Lung (tissue), 12 donors: ENCODE results near the gene GIPC2. TPM values are rescaled to one million over a fixed set of nuclear protein-coding genes. Genes with fewer than 3 reads are reported as not detected.
A peak's percentile ranks its signal among the peaks of the same experiment; 100 is the strongest.

ENCODE experiments used
- ATAC-seq: fragments of 200-7000 bp; cut with Tn5 transposase; one replicate; pipeline ENCODE4 v1.9.1; 2020; ENCODE audit warnings: moderate number of reproducible peaks; ENCODE audit not compliant: insufficient read depth, low FRiP score
- DNase-seq, 3 donors: peaks; one replicate each; pipeline ENCODE4 v3.0.0-alpha.2; 2013 to 2017
- H3K27ac ChIP-seq, 2 donors: one replicate each; pipeline ENCODE4 v1.5.1; 2013; ENCODE audit warnings: mild to moderate bottlenecking in 2 of 2, moderate library complexity in 2 of 2, control low read depth in 1 of 2, inconsistent platforms in 1 of 2, low read depth in 1 of 2, low read length in 1 of 2
- H3K27me3 ChIP-seq, 3 donors: one replicate each; pipeline ENCODE4 v1.5.1; 2013; ENCODE audit warnings: low read length in 2 of 3; ENCODE audit not compliant: control insufficient read depth in 3 of 3, insufficient read depth in 3 of 3
- H3K36me3 ChIP-seq, 4 donors: one replicate each; pipeline ENCODE4 v1.5.1; 2013; ENCODE audit warnings: low read length in 4 of 4, mild to moderate bottlenecking in 1 of 4, moderate library complexity in 1 of 4; ENCODE audit not compliant: control insufficient read depth in 4 of 4, insufficient read depth in 4 of 4
- H3K4me1 ChIP-seq, 5 donors: one replicate each; pipeline ENCODE4 v1.5.1; 2013; ENCODE audit warnings: low read length in 5 of 5, mild to moderate bottlenecking in 2 of 5, moderate library complexity in 1 of 5; ENCODE audit not compliant: control insufficient read depth in 5 of 5, insufficient read depth in 5 of 5
- H3K4me3 ChIP-seq: one replicate; pipeline ENCODE4 v1.5.1; 2013; ENCODE audit warnings: mild to moderate bottlenecking, control low read depth, moderate library complexity
- H3K9ac ChIP-seq, 2 donors: one replicate each; pipeline ENCODE4 v1.5.1; 2013; ENCODE audit warnings: low read length in 2 of 2, control low read depth in 1 of 2; ENCODE audit not compliant: insufficient read depth in 1 of 2
- H3K9me3 ChIP-seq, 4 donors: one replicate each; pipeline ENCODE4 v1.5.1; 2013; ENCODE audit warnings: low read length in 3 of 4, mild to moderate bottlenecking in 1 of 4, moderate library complexity in 1 of 4; ENCODE audit not compliant: control insufficient read depth in 4 of 4, insufficient read depth in 3 of 4
- WGBS, 2 donors: extraction: QIAGEN DNeasy Blood & Tissue Kit; methylation state at CpG; one replicate each; pipeline ENCODE4 v1.1.7; 2013; 5-methylcytosine and 5-hydroxymethylcytosine counted together
- polyA plus RNA-seq, 2 donors: library from polyadenylated mRNA; stranded (reverse); fragments of 200-250 nt; gene quantifications; one replicate each; pipeline ENCODE4 v1.2.1, GENCODE V29; 2013
- total RNA-seq, 2 donors: library from RNA; depleted of rRNA in 1 of 2; stranded (reverse); fragments of >200 nt in 1 of 2; gene quantifications; one replicate each; pipeline ENCODE4 v1.2.1, GENCODE V29; 2014 to 2021
- TF ChIP-seq, protein P1 (sequence below): IDR thresholded peaks from 2 replicates; pipeline ENCODE4 v1.5.1; 2012; ENCODE audit warnings: mild to moderate bottlenecking; ENCODE audit errors: control extremely low read depth, extremely low read depth
- donor health status: control.
- donor health status: control.
- donor health status: Bipolar disorder and iron deficiency.
- donor health status: healthy.
- donor health status: DM: yes; HTN: yes; CAD: no.

Gene GIPC2
- total and polyA plus RNA-seq, 4 donors, result 0.94 to 2.5 (median 1.8) TPM

DNA sequence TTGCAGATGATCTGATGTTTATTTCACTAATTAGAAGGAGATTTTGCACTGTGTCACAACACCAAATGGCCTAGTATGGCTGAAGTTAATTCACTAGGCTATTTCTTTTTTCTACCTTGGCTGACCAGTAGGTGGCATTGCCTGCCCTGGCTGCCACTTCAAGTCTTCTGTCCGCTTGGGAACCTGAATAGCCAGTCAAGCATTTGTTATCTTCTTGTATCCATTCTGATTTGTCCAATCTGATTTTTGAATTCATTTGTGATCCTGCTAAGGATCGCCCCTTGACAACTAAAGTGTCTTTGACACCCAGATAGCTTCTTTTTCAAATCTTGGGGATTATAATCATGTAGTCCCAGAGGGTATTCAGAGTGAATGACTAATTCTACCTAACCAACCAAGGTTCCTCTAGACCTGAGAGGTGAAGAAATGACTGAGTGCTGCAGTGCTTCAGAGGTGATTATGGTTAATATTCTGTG, 99.4 kb downstream of the GIPC2 start:
- no peak overlapping the region for H3K9ac ChIP-seq
- H3K27me3 ChIP-seq, result no peaks in the 10 kb centered on the region
- DNase-seq (peak; percentile 55 to 80 (median 64)), ATAC-seq (peak; percentile 65)
- H3K4me3 ChIP-seq, result no peak overlapping the region
- H3K9me3 ChIP-seq, result no peaks in the 10 kb centered on the region
- WGBS, 2 donors, result 12 to 23% methylated on average over 2 of the region's 2 CpGs
- H3K27ac ChIP-seq, result no peak overlapping the region
- TF ChIP-seq, protein P1, sequence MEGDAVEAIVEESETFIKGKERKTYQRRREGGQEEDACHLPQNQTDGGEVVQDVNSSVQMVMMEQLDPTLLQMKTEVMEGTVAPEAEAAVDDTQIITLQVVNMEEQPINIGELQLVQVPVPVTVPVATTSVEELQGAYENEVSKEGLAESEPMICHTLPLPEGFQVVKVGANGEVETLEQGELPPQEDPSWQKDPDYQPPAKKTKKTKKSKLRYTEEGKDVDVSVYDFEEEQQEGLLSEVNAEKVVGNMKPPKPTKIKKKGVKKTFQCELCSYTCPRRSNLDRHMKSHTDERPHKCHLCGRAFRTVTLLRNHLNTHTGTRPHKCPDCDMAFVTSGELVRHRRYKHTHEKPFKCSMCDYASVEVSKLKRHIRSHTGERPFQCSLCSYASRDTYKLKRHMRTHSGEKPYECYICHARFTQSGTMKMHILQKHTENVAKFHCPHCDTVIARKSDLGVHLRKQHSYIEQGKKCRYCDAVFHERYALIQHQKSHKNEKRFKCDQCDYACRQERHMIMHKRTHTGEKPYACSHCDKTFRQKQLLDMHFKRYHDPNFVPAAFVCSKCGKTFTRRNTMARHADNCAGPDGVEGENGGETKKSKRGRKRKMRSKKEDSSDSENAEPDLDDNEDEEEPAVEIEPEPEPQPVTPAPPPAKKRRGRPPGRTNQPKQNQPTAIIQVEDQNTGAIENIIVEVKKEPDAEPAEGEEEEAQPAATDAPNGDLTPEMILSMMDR, result peak; percentile 63
- no peaks in the 10 kb centered on the region for H3K36me3 ChIP-seq
- no peaks in the 10 kb centered on the region for H3K4me1 ChIP-seq

DNA sequence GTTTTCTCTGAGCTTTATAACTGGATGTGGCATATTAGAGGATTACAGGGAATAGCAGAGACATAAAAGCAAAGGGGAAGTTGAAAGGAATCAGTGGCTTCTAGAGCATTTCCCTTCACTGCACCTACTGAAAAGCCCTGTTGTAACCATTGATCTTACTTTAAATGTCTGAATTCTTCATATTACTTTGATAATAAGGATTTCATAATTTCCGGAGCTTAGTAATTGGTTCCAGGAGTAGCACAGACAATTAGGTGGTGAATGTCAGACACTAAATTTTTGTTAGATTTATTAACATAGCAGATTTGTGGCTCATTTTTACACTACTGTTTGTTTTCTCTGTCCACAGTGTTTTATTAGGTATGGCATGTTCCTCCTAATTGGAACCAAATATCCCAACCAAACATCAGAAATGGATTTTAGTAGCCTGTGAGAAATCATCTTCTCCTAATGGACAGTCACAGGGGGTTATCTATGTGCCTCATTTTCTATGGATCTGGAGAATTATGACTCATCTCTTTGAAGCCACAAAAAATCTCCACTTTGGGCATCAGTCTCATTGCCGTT, 100.5 kb downstream of the GIPC2 start:
- Histone ChIP-seq H3K9ac (no peak overlapping the region), H3K36me3 (no peaks in the 10 kb centered on the region), H3K27me3 (no peaks in the 10 kb centered on the region), H3K4me3 (no peak overlapping the region), H3K27ac (no peak overlapping the region), H3K4me1 (no peaks in the 10 kb centered on the region), H3K9me3 (no peaks in the 10 kb centered on the region)
- TF ChIP-seq, protein P1, result no peak
- DNase-seq (no peak), ATAC-seq (no peak)
- 72 to 91% methylated on average over 2 of the region's 2 CpGs for WGBS, 2 donors

DNA sequence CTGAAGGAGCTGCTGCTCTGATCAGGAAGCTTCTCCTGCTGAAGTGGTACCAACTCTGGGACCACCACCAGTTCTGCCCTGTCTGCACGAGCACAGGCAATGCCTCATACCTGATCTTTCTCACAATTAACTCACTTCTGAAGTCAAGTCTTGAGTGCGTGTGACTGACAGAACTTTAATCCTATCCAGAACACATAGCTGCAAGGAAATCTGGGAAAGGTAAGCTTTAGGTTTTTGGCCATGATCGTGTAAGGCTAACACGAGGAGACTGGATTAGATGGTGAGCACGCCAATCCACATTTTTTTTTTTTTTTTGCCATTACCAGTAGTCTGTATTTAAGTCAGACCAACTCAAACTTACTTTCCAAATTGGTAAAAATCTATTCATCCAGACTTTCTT, 101.3 kb downstream of the GIPC2 start:
- no peak for ATAC-seq
- WGBS, 2 donors, result 88 to 93% methylated on average over 5 of the region's 5 CpGs
- H3K9me3 ChIP-seq, result no peaks in the 10 kb centered on the region

More for the DNA sequence above, 101.3 kb downstream of the GIPC2 start:
- Histone ChIP-seq H3K4me3 (no peak overlapping the region), H3K27ac (no peak overlapping the region), H3K9ac (no peak overlapping the region), H3K27me3 (no peaks in the 10 kb centered on the region), H3K4me1 (no peaks in the 10 kb centered on the region), H3K36me3 (no peaks in the 10 kb centered on the region)
- no peak for DNase-seq
- TF ChIP-seq, protein P1, result no peak
